SK-N-SH (cell line): ENCODE results near the gene PAEP. TPM values are rescaled to one million over a fixed set of nuclear protein-coding genes. Genes with fewer than 3 reads are reported as not detected.
A peak's percentile ranks its signal among the peaks of the same experiment; 100 is the strongest.

ENCODE experiments used
- CTCF ChIA-PET: fragments of 300-600, 350-600 bp; formaldehyde crosslinking; extraction: SDS; loops from one replicate; lab custom pipeline; 2021; lab: Yijun Ruan, JAX
- POLR2A ChIA-PET: fragments of 350-600 bp; sonication (Branson Sonifier 250); formaldehyde crosslinking; extraction: SDS; loops from one replicate; lab custom pipeline; 2020; ENCODE audit warnings: antibody characterized with exemption, inconsistent platforms; lab: Yijun Ruan, JAX
- DNase-seq: peaks from one replicate; pipeline ENCODE4 v3.0.0; 2012
- H2AFZ ChIP-seq: fragments of 200-600 bp; sonication (generic); 2 replicates; pipeline ENCODE4 v1.8.1; 2016; ENCODE audit warnings: antibody characterized with exemption, mild to moderate bottlenecking, low read depth
- H3F3A ChIP-seq: fragments of 200-600 bp; sonication (generic); replicated peaks from 2 replicates; pipeline ENCODE3; 2016; ENCODE audit warnings: antibody characterized with exemption, mild to moderate bottlenecking; ENCODE audit not compliant: insufficient read depth
- H3K27ac ChIP-seq, 2 experiments: fragments of 200-500 bp in 1 of 2; fragments of 200-600 bp in 1 of 2; sonication (Bioruptor generic) in 1 of 2; sonication (generic), shearing (Covaris generic) in 1 of 2; 2 replicates each; pipeline versions ENCODE4 v1.5.1 to v1.6.1; 2014 to 2016; ENCODE audit warnings: low read depth in 2 of 2, inconsistent platforms in 1 of 2, low read length in 1 of 2, mild to moderate bottlenecking in 1 of 2, mixed read lengths in 1 of 2
- H3K27me3 ChIP-seq: fragments of 200-600 bp; sonication (generic), shearing (Covaris generic); 2 replicates; pipeline ENCODE4 v1.6.1; 2016; ENCODE audit warnings: mixed run types; ENCODE audit not compliant: insufficient read depth
- H3K36me3 ChIP-seq, 2 experiments: fragments of 200-500 bp in 1 of 2; fragments of 200-600 bp in 1 of 2; sonication (Bioruptor generic) in 1 of 2; sonication (generic) in 1 of 2; replicated peaks in 1 of 2; 2 replicates each; pipeline versions ENCODE3 to v1.5.1; 2014 to 2016; ENCODE audit warnings: low read length in 1 of 2, mild to moderate bottlenecking in 1 of 2; ENCODE audit not compliant: insufficient read depth in 2 of 2, control insufficient read depth in 1 of 2
- H3K4me1 ChIP-seq, 2 experiments: fragments of 200-500 bp in 1 of 2; fragments of 200-600 bp in 1 of 2; sonication (Bioruptor generic) in 1 of 2; sonication (generic), shearing (Covaris generic) in 1 of 2; 2 replicates each; pipeline versions ENCODE4 v1.5.1 to v1.6.1; 2014 to 2016; ENCODE audit warnings: low read depth in 1 of 2, low read length in 1 of 2, mixed run types in 1 of 2; ENCODE audit not compliant: insufficient read depth in 2 of 2, control insufficient read depth in 1 of 2
- H3K4me2 ChIP-seq: fragments of 200-600 bp; sonication (generic), shearing (Covaris generic); 2 replicates; pipeline ENCODE4 v1.6.1; 2017; ENCODE audit warnings: mixed run types
- H3K4me3 ChIP-seq, 2 experiments: fragments of 200-500 bp in 1 of 2; fragments of 200-600 bp in 1 of 2; sonication (Bioruptor generic) in 1 of 2; sonication (generic), shearing (Covaris generic) in 1 of 2; 2 replicates each; pipeline versions ENCODE4 v1.5.1 to v1.8.1; 2014 to 2016; ENCODE audit warnings: low read depth in 2 of 2, inconsistent platforms in 1 of 2, low read length in 1 of 2, mild to moderate bottlenecking in 1 of 2, mixed read lengths in 1 of 2, moderate library complexity in 1 of 2
- H3K79me2 ChIP-seq: fragments of 200-600 bp; sonication (generic); 2 replicates; pipeline ENCODE4 v1.8.1; 2017; ENCODE audit warnings: mild to moderate bottlenecking; ENCODE audit not compliant: insufficient read depth
- H3K9ac ChIP-seq: fragments of 200-600 bp; sonication (generic); 2 replicates; pipeline ENCODE4 v1.6.1; 2017; ENCODE audit warnings: mixed run types
- H3K9me2 ChIP-seq: fragments of 200-600 bp; sonication (generic); 2 replicates; pipeline ENCODE4 v1.6.1; 2017; ENCODE audit warnings: mixed run types
- H3K9me3 ChIP-seq: fragments of 200-600 bp; sonication (generic); 2 replicates; pipeline ENCODE4 v1.6.1; 2017; ENCODE audit warnings: mixed run types, mild to moderate bottlenecking, moderate library complexity
- H4K20me1 ChIP-seq: fragments of 200-600 bp; sonication (generic); 2 replicates; pipeline ENCODE4 v1.6.1; 2017; ENCODE audit warnings: mild to moderate bottlenecking, mixed run types; ENCODE audit not compliant: insufficient read depth
- CHD2 ChIP-seq: fragments of 150-350 bp; IDR thresholded peaks from 2 replicates; pipeline ENCODE4 v1.6.1; 2018; ENCODE audit warnings: low read length; ENCODE audit not compliant: partially characterized antibody
- ELF1 ChIP-seq: IDR thresholded peaks from 2 replicates; pipeline ENCODE4 v1.4.0; 2012
- EZH2phosphoT487 ChIP-seq: fragments of 200-600 bp; sonication (generic); IDR thresholded peaks from 2 replicates; pipeline ENCODE4 v1.6.1; 2017; ENCODE audit warnings: low read depth, mixed run types, mild to moderate bottlenecking, antibody characterized with exemption, moderate library complexity, borderline replicate concordance
- FOSL2 ChIP-seq: IDR thresholded peaks from 2 replicates; pipeline ENCODE4 v1.4.0; 2012; ENCODE audit warnings: low read depth, mild to moderate bottlenecking, moderate library complexity, borderline replicate concordance
- GABPA ChIP-seq: IDR thresholded peaks from 2 replicates; pipeline ENCODE4 v1.4.0; 2012; ENCODE audit warnings: low read depth, mild to moderate bottlenecking
- JUND ChIP-seq: IDR thresholded peaks from 2 replicates; pipeline ENCODE4 v1.4.0; 2012
- MAX ChIP-seq: IDR thresholded peaks from 2 replicates; pipeline ENCODE4 v1.4.0; 2012; ENCODE audit warnings: low read depth
- MXI1 ChIP-seq: IDR thresholded peaks from 2 replicates; pipeline ENCODE4 v1.6.1; 2012; ENCODE audit warnings: mild to moderate bottlenecking, low read depth, low read length, improper control_type of control experiment
- NFIC ChIP-seq: IDR thresholded peaks from 2 replicates; pipeline ENCODE4 v1.4.0; 2012; ENCODE audit warnings: borderline replicate concordance
- RAD21 ChIP-seq: IDR thresholded peaks from 2 replicates; pipeline ENCODE4 v1.6.1; 2012; ENCODE audit warnings: mild to moderate bottlenecking, low read length
- REST ChIP-seq: IDR thresholded peaks from 2 replicates; pipeline ENCODE4 v1.6.1; 2012; ENCODE audit warnings: mild to moderate bottlenecking, low read depth, low read length, moderate library complexity
- SIN3A ChIP-seq: IDR thresholded peaks from 2 replicates; pipeline ENCODE4 v1.6.1; 2012; ENCODE audit warnings: low read depth, mild to moderate bottlenecking, low read length, moderate library complexity, borderline replicate concordance
- SMC3 ChIP-seq: IDR thresholded peaks from 2 replicates; pipeline ENCODE4 v1.6.1; 2012; ENCODE audit warnings: low read depth, low read length, improper control_type of control experiment
- TAF1 ChIP-seq: IDR thresholded peaks from 2 replicates; pipeline ENCODE4 v1.6.1; 2012; ENCODE audit warnings: low read depth, mild to moderate bottlenecking, low read length, moderate library complexity, borderline replicate concordance
- TCF12 ChIP-seq: IDR thresholded peaks from 2 replicates; pipeline ENCODE4 v1.4.0; 2012
- TEAD4 ChIP-seq: IDR thresholded peaks from 2 replicates; pipeline ENCODE4 v1.4.0; 2012; ENCODE audit warnings: mild to moderate bottlenecking, borderline replicate concordance; ENCODE audit not compliant: insufficient read depth
- YY1 ChIP-seq: IDR thresholded peaks from 2 replicates; pipeline ENCODE4 v1.4.0; 2012; ENCODE audit warnings: low read depth, mild to moderate bottlenecking
- WGBS: methylation state at CpG from one replicate; pipeline ENCODE4 v1.1.6; 2017; ENCODE audit warnings: low lambda C conversion rate; 5-methylcytosine and 5-hydroxymethylcytosine counted together
- polyA plus RNA-seq, 3 experiments: library from polyadenylated mRNA; depleted of rRNA; stranded (reverse); fragments of >200 nt; gene quantifications; 2 replicates each; pipeline ENCODE4 v1.2.3, GENCODE V29; 2012
- TF ChIP-seq, protein P1 (sequence below): fragments of 200-600 bp; sonication (generic); IDR thresholded peaks from 2 replicates; pipeline ENCODE4 v1.6.1; 2017; ENCODE audit warnings: antibody characterized with exemption, mild to moderate bottlenecking, moderate library complexity
- TF ChIP-seq, protein P2 (sequence below): IDR thresholded peaks from 2 replicates; pipeline ENCODE4 v1.4.0; 2012; ENCODE audit warnings: low read depth, borderline replicate concordance
- TF ChIP-seq, protein P3 (sequence below): IDR thresholded peaks from 2 replicates; pipeline ENCODE4 v1.4.0; 2012; ENCODE audit warnings: low read depth, borderline replicate concordance

Gene PAEP
- polyA plus RNA-seq, 1 of the 3 experiments (the other 2 are of a cell fraction), result 0.08 TPM

- no peak overlapping the region for H3K9ac ChIP-seq
- ChIA-PET CTCF (interaction anchor here (0.6 to 4.6 kb wide), 3 partner anchors 11 to 172 kb away, joined by 3 to 44 read pairs (median 3); no protein-coding TSS in a partner anchor), POLR2A (no interaction called here)
- no peaks in the 10 kb centered on the region for H4K20me1 ChIP-seq
- H3K27ac ChIP-seq, result no peak overlapping the region
- no peaks in the 10 kb centered on the region for H3K9me3 ChIP-seq
- peak; percentile 39 for DNase-seq
- no peaks in the 10 kb centered on the region for H3F3A ChIP-seq
- H3K79me2 ChIP-seq, result no peaks in the 10 kb centered on the region
- no peaks in the 10 kb centered on the region for H3K36me3 ChIP-seq
- no peak overlapping the region for H2AFZ ChIP-seq
- no peaks in the 10 kb centered on the region for H3K27me3 ChIP-seq
- no peak overlapping the region for H3K4me3 ChIP-seq
- H3K4me1 ChIP-seq, result peaks cover 0 to 9% of the 10 kb centered on the region in 2 experiments; a peak in 1 of 4 replicates
- H3K9me2 ChIP-seq, result no peaks in the 10 kb centered on the region
- 75% methylated on average over 14 of the region's 34 CpGs for WGBS
- TF ChIP-seq FOSL2, result no peak
- no peak for TF ChIP-seq REST
- TF ChIP-seq MXI1, result no peak
- TF ChIP-seq YY1, result no peak
- TF ChIP-seq RAD21, result no peak
- no peak for TF ChIP-seq EZH2phosphoT487
- TF ChIP-seq TCF12, result no peak
- no peak for TF ChIP-seq TAF1
- TF ChIP-seq, protein P1, sequence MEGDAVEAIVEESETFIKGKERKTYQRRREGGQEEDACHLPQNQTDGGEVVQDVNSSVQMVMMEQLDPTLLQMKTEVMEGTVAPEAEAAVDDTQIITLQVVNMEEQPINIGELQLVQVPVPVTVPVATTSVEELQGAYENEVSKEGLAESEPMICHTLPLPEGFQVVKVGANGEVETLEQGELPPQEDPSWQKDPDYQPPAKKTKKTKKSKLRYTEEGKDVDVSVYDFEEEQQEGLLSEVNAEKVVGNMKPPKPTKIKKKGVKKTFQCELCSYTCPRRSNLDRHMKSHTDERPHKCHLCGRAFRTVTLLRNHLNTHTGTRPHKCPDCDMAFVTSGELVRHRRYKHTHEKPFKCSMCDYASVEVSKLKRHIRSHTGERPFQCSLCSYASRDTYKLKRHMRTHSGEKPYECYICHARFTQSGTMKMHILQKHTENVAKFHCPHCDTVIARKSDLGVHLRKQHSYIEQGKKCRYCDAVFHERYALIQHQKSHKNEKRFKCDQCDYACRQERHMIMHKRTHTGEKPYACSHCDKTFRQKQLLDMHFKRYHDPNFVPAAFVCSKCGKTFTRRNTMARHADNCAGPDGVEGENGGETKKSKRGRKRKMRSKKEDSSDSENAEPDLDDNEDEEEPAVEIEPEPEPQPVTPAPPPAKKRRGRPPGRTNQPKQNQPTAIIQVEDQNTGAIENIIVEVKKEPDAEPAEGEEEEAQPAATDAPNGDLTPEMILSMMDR, result no peak
- no peak for TF ChIP-seq NFIC
- TF ChIP-seq, protein P2, sequence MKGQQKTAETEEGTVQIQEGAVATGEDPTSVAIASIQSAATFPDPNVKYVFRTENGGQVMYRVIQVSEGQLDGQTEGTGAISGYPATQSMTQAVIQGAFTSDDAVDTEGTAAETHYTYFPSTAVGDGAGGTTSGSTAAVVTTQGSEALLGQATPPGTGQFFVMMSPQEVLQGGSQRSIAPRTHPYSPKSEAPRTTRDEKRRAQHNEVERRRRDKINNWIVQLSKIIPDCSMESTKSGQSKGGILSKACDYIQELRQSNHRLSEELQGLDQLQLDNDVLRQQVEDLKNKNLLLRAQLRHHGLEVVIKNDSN, result no peak
- TF ChIP-seq SIN3A, result no peak
- TF ChIP-seq ELF1, result no peak
- TF ChIP-seq, protein P3, sequence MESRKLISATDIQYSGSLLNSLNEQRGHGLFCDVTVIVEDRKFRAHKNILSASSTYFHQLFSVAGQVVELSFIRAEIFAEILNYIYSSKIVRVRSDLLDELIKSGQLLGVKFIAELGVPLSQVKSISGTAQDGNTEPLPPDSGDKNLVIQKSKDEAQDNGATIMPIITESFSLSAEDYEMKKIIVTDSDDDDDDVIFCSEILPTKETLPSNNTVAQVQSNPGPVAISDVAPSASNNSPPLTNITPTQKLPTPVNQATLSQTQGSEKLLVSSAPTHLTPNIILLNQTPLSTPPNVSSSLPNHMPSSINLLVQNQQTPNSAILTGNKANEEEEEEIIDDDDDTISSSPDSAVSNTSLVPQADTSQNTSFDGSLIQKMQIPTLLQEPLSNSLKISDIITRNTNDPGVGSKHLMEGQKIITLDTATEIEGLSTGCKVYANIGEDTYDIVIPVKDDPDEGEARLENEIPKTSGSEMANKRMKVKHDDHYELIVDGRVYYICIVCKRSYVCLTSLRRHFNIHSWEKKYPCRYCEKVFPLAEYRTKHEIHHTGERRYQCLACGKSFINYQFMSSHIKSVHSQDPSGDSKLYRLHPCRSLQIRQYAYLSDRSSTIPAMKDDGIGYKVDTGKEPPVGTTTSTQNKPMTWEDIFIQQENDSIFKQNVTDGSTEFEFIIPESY, result no peak
- no peak for TF ChIP-seq GABPA
- no peak for TF ChIP-seq MAX
- TF ChIP-seq JUND, result no peak
- no peak for TF ChIP-seq CHD2
- TF ChIP-seq SMC3, result no peak
- no peak for TF ChIP-seq TEAD4
- no peak overlapping the region for H3K4me2 ChIP-seq
These were observed 52.6 kb downstream of the PAEP start for GRCh38 chr9:135613946-135614805.
